C4-2B (cell line): Measurements from ENCODE around the gene SUMF1.

Source experiments
- H3K27ac ChIP-seq: fragments of 450-650 bp; 2 replicates; pipeline ENCODE4 v1.5.1; 2017
- CTCF ChIP-seq: fragments of 450-650 bp; conservative IDR thresholded peaks from 2 replicates; pipeline ENCODE4 v1.5.1; 2017; ENCODE audit warnings: mild to moderate bottlenecking
- ZFX ChIP-seq: fragments of 450-650 bp; IDR thresholded peaks from 2 replicates; pipeline ENCODE4 v1.6.1; 2017

Gene SUMF1

GRCh38 chr3:4404881-4405280 lies 62.2 kb downstream of the SUMF1 start:
- TF ChIP-seq ZFX (no peak), CTCF (no peak)
- no peak overlapping the region for H3K27ac ChIP-seq

GRCh38 chr3:4401441-4401840 lies 65.6 kb downstream of the SUMF1 start:
- TF ChIP-seq ZFX (no peak), CTCF (no peak)
- H3K27ac ChIP-seq = no peak overlapping the region

GRCh38 chr3:4399476-4399875 lies 67.6 kb downstream of the SUMF1 start:
- no peak overlapping the region for H3K27ac ChIP-seq
- no peak for TF ChIP-seq ZFX

- TF ChIP-seq CTCF (no peak), ZFX (no peak)
- H3K27ac ChIP-seq = no peak overlapping the region
Observed at GRCh38 chr3:4398941-4399245, 68.2 kb downstream of the SUMF1 start.

GRCh38 chr3:4398120-4398940 lies 68.7 kb downstream of the SUMF1 start:
- no peak overlapping the region for H3K27ac ChIP-seq
- TF ChIP-seq CTCF = no peak
- no peak for TF ChIP-seq ZFX

- TF ChIP-seq CTCF (no peak), ZFX (no peak)
- H3K27ac ChIP-seq = no peak overlapping the region
Observed at GRCh38 chr3:4397466-4397865, 69.6 kb downstream of the SUMF1 start.

GRCh38 chr3:4396542-4396941 lies 70.5 kb downstream of the SUMF1 start:
- no peak overlapping the region for H3K27ac ChIP-seq
- TF ChIP-seq ZFX (no peak), CTCF (no peak)

- TF ChIP-seq ZFX (no peak), CTCF (no peak)
- no peak overlapping the region for H3K27ac ChIP-seq
Observed at GRCh38 chr3:4396006-4396405, 71.1 kb downstream of the SUMF1 start.
